ENCODE data around the gene IRF1. TPM values are rescaled to one million over a fixed set of nuclear protein-coding genes. Genes with fewer than 3 reads are reported as not detected.

Gene IRF1
- polyA plus RNA-seq, 3 donors, result 125 to 363 (median 129) TPM

DNA sequence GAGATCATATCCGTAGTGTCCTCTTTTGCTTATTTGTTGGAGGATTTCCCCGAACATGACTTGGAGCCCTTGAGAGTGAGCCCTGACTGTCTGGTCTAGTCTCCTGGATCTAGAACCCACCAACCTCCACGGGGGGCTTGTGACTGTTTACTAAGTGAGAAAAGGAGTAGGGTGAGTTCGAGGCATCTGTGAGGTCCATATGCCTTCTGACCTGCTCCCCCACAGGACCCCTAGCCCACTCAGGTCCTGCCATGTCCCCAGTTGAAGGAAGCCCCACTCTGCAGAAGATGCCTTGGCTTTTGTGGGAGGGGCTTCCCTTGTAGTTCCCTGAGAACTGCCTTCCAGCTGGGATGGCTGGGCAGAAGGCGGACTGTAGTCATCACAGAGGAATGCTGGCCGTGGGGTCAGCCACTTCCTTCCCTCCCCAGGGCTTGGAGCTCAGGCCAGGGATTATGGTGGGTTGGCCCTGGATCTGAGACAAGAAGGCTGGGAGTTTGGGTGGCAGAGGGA, 7.0 kb upstream of the IRF1 start:
- Mint-ChIP-seq H3K9me3 (no peaks in the 10 kb centered on the region), H3K4me3 (peak overlapping the region; percentile 88 to 90), H3K36me3 (peaks cover 0 to 3% of the 10 kb centered on the region in 2 donors), H3K4me1 (peaks cover 62% of the 10 kb centered on the region), H3K27ac (peak overlapping the region; percentile 65 to 97 (median 91)), H3K27me3 (ENCODE audit: low read depth in 3 of 3) (peaks cover 0 to 2% (median 0%) of the 10 kb centered on the region in 3 donors)
- Histone ChIP-seq H3K27ac (ENCODE audit: low read depth in 1 of 2, low read length in 2 of 2) (peak overlapping the region; percentile 86 to 88), H3K4me3 (replicated peaks in 1 of 3; ENCODE audit: low read depth in 2 of 3, low read length in 3 of 3) (peak overlapping the region in 2 of 3 experiments; percentile 82 to 94), H3K4me1 (ENCODE audit: control insufficient read depth in 1 of 2, insufficient read depth in 2 of 2, low read length in 2 of 2) (peaks cover 45 to 65% of the 10 kb centered on the region in 2 donors), H3K79me2 (ENCODE audit: insufficient read depth, low read length) (peaks cover 22% of the 10 kb centered on the region), H3K9me3 (replicated peaks in 1 of 2; ENCODE audit: control insufficient read depth in 1 of 2, insufficient read depth in 1 of 2, low read length in 2 of 2) (no peaks in the 10 kb centered on the region), H3K9ac (ENCODE audit: insufficient read depth, low read length, poor library complexity, severe bottlenecking) (peak overlapping the region; percentile 77), H3K27me3 (ENCODE audit: control insufficient read depth in 2 of 2, insufficient read depth in 2 of 2, low read length in 2 of 2) (no peaks in the 10 kb centered on the region), H3K4me2 (replicated peaks; ENCODE audit: extremely low read depth, low read length, poor library complexity, severe bottlenecking) (peak overlapping the region; percentile 95), H2AFZ (ENCODE audit: insufficient read depth, low read depth, low read length, poor library complexity, severe bottlenecking) (no peak overlapping the region), H3K36me3 (replicated peaks in 1 of 2; ENCODE audit: control insufficient read depth in 1 of 2, insufficient read depth in 2 of 2, low read length in 2 of 2) (no peaks in the 10 kb centered on the region), H4K20me1 (ENCODE audit: insufficient read depth, low read length) (no peaks in the 10 kb centered on the region)
- no CpG with 5 or more reads among the region's 6 CpGs for WGBS (ENCODE audit: insufficient coverage)
- DNase-seq, result peak in 1 of 3 donors; percentile 22
- TF ChIP-seq, protein P1, sequence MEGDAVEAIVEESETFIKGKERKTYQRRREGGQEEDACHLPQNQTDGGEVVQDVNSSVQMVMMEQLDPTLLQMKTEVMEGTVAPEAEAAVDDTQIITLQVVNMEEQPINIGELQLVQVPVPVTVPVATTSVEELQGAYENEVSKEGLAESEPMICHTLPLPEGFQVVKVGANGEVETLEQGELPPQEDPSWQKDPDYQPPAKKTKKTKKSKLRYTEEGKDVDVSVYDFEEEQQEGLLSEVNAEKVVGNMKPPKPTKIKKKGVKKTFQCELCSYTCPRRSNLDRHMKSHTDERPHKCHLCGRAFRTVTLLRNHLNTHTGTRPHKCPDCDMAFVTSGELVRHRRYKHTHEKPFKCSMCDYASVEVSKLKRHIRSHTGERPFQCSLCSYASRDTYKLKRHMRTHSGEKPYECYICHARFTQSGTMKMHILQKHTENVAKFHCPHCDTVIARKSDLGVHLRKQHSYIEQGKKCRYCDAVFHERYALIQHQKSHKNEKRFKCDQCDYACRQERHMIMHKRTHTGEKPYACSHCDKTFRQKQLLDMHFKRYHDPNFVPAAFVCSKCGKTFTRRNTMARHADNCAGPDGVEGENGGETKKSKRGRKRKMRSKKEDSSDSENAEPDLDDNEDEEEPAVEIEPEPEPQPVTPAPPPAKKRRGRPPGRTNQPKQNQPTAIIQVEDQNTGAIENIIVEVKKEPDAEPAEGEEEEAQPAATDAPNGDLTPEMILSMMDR (IDR thresholded peaks at IDR 0.05), result no peak
- intact Hi-C loops (cut with micrococcal nuclease), result loop anchor here (5.0 to 10.0 kb wide), 2 partner anchors 35 to 203 kb away; partner anchors contain the start of gene SLC22A4 (in 1 of the 2)

DNA sequence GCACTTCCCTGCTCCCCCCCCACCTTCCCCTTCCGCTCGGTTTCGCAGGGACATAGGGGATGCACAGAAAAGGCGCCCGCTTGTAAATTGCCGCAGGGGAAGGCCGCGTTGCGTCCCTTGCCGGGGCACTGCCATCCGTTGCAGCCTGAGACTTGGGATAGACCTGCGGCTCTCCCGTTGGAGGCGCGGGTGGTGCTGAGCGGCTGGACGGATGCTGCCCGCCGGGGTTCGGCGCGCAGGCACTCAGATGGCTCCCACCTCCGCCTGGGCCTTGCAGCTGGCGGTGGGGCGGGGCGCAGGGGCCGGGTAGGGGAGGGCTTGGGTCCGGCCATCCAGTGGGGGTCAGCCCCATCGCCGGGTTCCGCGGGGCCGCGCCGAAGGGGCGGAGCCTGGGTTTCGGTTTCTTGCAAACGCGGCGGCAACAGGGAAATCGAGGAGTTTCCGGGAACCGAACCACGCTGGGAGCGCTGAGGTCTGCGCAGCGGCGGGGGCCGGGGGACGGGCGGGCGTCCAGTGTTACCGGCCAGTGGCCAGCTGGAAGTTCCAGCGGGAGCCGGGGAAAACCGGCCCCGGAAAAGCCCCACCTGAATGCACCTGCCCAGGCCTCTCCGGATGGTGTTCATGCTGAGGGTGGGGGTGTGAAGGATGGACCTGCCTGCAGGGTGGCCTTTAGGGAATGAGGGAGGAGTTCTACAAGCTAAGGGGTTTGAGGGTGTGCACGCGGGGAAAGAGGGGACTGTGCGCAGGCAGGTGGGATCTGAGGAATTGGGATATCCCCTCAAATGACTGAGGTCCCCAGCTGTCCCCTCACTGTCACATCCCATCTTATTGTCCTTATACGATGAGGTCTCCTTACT, 6.3 kb upstream of the IRF1 start:
- Mint-ChIP-seq H3K27ac (peak overlapping the region; percentile 92 to 97 (median 96)), H3K4me1 (peaks cover 68% of the 10 kb centered on the region), H3K27me3 (ENCODE audit: low read depth in 3 of 3) (peaks cover 0 to 2% (median 0%) of the 10 kb centered on the region in 3 donors), H3K4me3 (peak overlapping the region; percentile 88 to 90), H3K9me3 (peaks cover 0 to 3% (median 0%) of the 10 kb centered on the region in 7 donors), H3K36me3 (peaks cover 0 to 3% of the 10 kb centered on the region in 2 donors)
- peak overlapping the region; percentile 77 for H3K9ac ChIP-seq (ENCODE audit: insufficient read depth, low read length, poor library complexity, severe bottlenecking)
- intact Hi-C loops (cut with micrococcal nuclease), result loop anchor here (5.0 to 10.0 kb wide), 2 partner anchors 35 to 202 kb away; partner anchors contain the start of gene SLC22A4 (in 1 of the 2)
- TF ChIP-seq, protein P1 (IDR thresholded peaks at IDR 0.05), result no peak
- H3K4me1 ChIP-seq (ENCODE audit: control insufficient read depth in 1 of 2, insufficient read depth in 2 of 2, low read length in 2 of 2), result peaks cover 52 to 72% of the 10 kb centered on the region in 2 donors
- no peaks in the 10 kb centered on the region for H4K20me1 ChIP-seq (ENCODE audit: insufficient read depth, low read length)
- peaks cover 26% of the 10 kb centered on the region for H3K79me2 ChIP-seq (ENCODE audit: insufficient read depth, low read length)
- under 1% methylated on average over 58 of the region's 62 CpGs for WGBS (ENCODE audit: insufficient coverage)
- H3K4me3 ChIP-seq (replicated peaks in 1 of 3; ENCODE audit: low read depth in 2 of 3, low read length in 3 of 3), result peak overlapping the region; percentile 73 to 94 (median 82)
- H3K4me2 ChIP-seq (replicated peaks; ENCODE audit: extremely low read depth, low read length, poor library complexity, severe bottlenecking), result peak overlapping the region; percentile 95
- no peaks in the 10 kb centered on the region for H3K9me3 ChIP-seq (replicated peaks in 1 of 2; ENCODE audit: control insufficient read depth in 1 of 2, insufficient read depth in 1 of 2, low read length in 2 of 2)
- H3K36me3 ChIP-seq (replicated peaks in 1 of 2; ENCODE audit: control insufficient read depth in 1 of 2, insufficient read depth in 2 of 2, low read length in 2 of 2), result no peaks in the 10 kb centered on the region
- peak; percentile 72 to 88 (median 80) for DNase-seq
- H3K27me3 ChIP-seq (ENCODE audit: control insufficient read depth in 2 of 2, insufficient read depth in 2 of 2, low read length in 2 of 2), result no peaks in the 10 kb centered on the region
- peak overlapping the region; percentile 86 to 88 for H3K27ac ChIP-seq (ENCODE audit: low read depth in 1 of 2, low read length in 2 of 2)
- H2AFZ ChIP-seq (ENCODE audit: insufficient read depth, low read depth, low read length, poor library complexity, severe bottlenecking), result peak overlapping the region; percentile 76
